RCC 7860 (cell line): ENCODE data around the gene TENM4.
A peak's percentile ranks its signal among the peaks of the same experiment; 100 is the strongest.

Experiments used
- DNase-seq: peaks from one replicate; pipeline ENCODE4 v3.0.0-alpha.2; 2015; ENCODE audit warnings: low spot score
- FAIRE-seq: peaks from 2 replicates; lab custom pipeline; 2012; peaks lifted over from hg19 to GRCh38; lab: Jason Lieb, UNC

The TENM4 gene

GRCh38 chr11:79421820-79422219, 19.0 kb downstream of the TENM4 start:
- FAIRE-seq = no peak
- DNase-seq = no peak

- FAIRE-seq = peak; percentile 90
- peak; percentile 86 for DNase-seq
Measured at GRCh38 chr11:79419120-79419519, 21.7 kb downstream of the TENM4 start.

DNA sequence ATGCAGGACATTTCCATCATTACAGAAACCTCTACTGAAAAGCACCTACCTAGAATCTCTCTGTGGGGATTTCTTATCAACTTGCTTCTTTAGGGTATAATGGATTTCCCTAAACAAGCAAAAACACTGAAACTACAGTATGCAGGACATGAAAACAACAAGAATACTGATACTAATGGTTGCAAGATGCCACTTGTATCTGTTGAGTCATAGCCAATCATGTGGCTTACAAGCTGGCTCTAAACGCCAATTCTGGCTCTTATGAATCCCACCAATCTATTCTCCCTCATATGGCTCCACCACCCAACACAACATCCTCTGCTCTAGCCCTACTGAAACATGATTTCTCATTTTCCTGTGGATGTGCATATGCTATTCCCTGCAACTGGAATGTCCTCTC, 22.6 kb downstream of the TENM4 start:
- FAIRE-seq = no peak

DNA sequence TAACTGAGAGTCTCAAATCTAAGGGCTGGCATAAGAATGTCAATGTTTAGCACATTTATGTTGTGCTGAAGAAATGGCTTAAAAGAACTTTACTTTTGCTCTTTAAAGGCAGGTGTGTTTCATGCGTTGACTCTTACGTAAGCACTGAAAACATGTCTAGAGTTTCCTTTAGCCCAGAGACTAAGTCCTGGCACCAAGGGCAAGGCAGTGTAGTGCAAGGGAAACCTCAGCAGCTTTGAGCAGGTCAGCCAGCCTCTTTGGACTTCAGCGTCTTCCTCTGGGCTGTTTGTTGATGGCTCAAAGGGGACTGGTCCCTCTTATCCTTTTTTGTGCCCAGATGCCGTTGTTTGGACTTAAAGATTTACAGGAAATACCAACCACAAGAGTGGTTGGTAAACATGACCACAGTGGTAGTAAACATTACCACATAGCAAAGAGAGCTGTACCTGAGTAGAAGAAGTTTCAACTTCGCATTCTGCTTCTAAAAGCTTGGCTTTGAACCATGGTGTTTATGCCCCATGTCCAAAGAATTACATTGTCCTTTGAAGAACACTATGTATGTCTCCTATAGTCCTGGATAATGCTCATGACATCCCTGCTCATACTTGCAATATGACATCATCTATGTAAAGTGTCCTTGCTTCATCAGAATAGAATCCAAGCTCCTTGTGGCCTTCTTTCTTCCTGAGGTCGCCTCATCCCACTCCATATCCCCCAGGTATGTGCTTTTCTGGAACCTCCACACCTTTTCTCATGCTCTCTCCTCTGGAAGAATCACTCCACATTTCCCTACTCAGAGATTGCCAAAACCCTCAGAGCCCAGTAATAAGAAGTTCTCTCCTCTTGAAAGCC, 23.5 kb downstream of the TENM4 start:
- no peak for FAIRE-seq
- peak; percentile 27 for DNase-seq

More for the DNA sequence above, 22.6 kb downstream of the TENM4 start:
- no peak for DNase-seq

- DNase-seq = no peak
- no peak for FAIRE-seq
Measured at GRCh38 chr11:79415912-79416311, 24.9 kb downstream of the TENM4 start.

DNA sequence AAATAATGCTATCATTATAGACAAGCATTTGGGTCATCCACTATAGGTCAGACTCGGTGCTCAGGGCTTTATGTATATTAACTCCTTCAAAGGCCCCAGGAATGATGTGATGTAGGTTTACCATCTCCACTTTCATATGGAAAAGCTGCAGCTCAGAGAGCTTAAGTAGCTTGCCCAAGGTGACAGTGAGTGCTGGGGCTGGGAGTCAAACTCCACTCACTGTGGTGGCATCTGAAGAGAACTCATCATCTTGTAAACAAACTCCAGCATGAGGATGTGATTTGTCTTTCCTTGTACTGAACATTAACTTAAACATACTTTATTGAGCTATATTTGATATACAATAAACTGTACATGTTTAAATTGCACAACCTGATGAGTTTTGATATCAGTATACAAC, 25.4 kb downstream of the TENM4 start:
- DNase-seq (no peak), FAIRE-seq (no peak)

GRCh38 chr11:79414644-79415317, 26.0 kb downstream of the TENM4 start:
- peak; percentile 87 for FAIRE-seq
- DNase-seq = peak; percentile 79

GRCh38 chr11:79414041-79414440, 26.8 kb downstream of the TENM4 start:
- DNase-seq (no peak), FAIRE-seq (no peak)

DNA sequence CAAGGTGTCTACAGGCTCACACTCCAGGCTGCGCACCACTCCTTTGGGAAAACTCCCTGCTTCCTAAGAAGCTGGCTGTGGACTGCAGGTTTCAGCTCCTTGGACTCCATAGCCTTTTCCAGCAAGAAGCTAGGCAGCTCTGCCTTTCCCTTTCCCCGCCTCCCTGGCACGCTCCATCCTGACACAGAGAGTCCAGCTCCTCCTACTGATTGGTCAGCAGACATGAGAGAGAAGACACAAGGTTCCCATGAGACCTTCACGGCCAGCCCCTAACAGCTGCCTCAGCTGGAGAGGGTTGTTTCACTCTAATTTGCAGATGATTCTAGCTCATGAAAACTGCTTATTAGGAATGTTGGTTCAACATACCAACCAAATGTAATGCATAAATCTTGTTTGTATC, 27.6 kb downstream of the TENM4 start:
- FAIRE-seq (no peak), DNase-seq (peak; percentile 30)

- no peak for DNase-seq
- no peak for FAIRE-seq
Measured at GRCh38 chr11:79412761-79413160, 28.1 kb downstream of the TENM4 start.

- no peak for DNase-seq
- no peak for FAIRE-seq
Measured at GRCh38 chr11:79409330-79409729, 31.5 kb downstream of the TENM4 start.

DNA sequence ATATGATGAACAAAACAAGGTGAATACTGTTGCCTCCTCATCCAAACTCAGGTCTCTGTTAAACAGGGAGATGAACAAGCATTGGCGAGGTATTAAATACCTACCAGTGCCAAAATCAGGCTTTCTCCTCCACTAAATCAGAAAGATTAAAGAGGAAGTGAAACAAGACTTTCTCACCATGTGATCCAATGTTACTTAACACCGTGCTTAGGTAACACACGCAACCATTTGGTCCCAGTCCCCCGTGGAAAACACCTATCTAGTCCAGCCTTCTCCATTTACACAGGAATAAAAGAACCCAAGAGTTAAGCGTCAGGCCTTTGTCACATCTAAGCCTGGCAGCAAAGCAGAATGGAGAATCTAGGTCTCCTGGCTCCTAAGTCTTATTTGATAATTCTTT, 34.5 kb downstream of the TENM4 start:
- DNase-seq = no peak
- no peak for FAIRE-seq

GRCh38 chr11:79404806-79405205, 36.0 kb downstream of the TENM4 start:
- DNase-seq (no peak), FAIRE-seq (no peak)

- DNase-seq (no peak), FAIRE-seq (no peak)
Measured at GRCh38 chr11:79404325-79404724, 36.5 kb downstream of the TENM4 start.

DNA sequence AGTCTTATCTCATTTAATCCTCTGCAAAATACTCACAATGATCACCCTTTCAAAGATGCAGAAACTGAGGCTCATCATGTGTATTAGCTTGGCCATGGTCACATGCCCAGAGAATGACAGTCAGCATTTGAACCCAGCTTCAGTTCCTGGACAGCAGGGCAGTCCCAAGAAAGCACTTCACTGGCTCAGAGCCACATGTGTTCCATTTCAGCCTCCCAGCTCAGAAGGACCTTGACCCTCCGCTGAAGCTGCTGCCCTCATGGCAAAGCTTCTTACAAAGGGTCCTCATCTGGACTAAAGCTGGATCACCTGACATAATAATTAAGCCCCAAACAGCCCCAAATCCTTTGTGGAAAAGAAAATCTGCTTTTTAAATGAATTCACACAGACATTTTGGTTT, 37.0 kb downstream of the TENM4 start:
- no peak for DNase-seq
- no peak for FAIRE-seq

GRCh38 chr11:79402912-79403311, 37.9 kb downstream of the TENM4 start:
- FAIRE-seq = no peak
- no peak for DNase-seq

GRCh38 chr11:79400717-79401330, 40.0 kb downstream of the TENM4 start:
- FAIRE-seq (no peak), DNase-seq (peak; percentile 7)

- FAIRE-seq = no peak
Measured at GRCh38 chr11:79400206-79400605, 40.6 kb downstream of the TENM4 start.

DNA sequence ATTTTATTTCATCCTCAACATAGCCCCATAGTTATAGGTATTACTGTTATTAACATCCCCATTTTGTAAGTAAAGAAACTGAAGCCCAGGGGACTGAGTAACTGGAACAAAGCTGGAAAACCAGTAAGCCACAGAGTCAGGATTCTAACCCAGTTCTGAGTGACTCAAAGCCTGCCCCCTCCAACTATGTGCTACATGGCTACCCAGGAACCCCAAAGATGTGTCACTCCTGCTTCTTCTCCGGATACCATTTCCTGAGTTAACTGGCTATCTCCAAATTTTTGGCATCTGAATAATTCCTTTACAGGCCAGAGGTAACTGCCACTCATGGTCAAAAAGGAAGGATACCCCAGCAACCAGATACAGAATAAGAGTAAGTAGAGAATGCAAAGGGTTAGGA, 43.6 kb downstream of the TENM4 start:
- DNase-seq = peak; percentile 72
- FAIRE-seq = peak; percentile 71

More at GRCh38 chr11:79400206-79400605, 40.6 kb downstream of the TENM4 start:
- no peak for DNase-seq

GRCh38 chr11:79396674-79397073, 44.2 kb downstream of the TENM4 start:
- DNase-seq = peak; percentile 41

DNA sequence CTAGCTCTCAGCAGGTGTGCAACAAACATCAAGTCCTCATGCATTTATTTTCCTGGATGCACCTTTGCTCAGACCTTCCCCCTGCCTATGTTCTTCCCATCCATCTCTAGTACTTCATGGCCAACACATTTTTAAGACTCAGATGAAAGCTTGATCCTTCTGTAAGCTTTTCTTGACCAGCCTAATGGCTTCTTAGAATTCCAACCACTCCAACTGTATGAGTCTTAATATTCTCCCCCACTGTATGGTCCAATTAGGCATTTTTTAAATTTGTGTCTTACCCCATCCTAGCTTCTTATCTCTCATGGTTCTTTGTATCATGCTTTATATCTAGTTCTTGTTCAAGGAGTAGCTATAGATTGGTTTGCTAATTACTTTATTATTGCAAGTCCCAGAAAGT, 44.8 kb downstream of the TENM4 start:
- DNase-seq = no peak
- no peak for FAIRE-seq

More at GRCh38 chr11:79396674-79397073, 44.2 kb downstream of the TENM4 start:
- FAIRE-seq = peak; percentile 26
